ENCODE data around the gene COL20A1. TPM values are rescaled to one million over a fixed set of nuclear protein-coding genes. Genes with fewer than 3 reads are reported as not detected.

COL20A1 gene
- total and polyA plus RNA-seq, 2 donors, result 1.2 TPM; not detected in 1

DNA sequence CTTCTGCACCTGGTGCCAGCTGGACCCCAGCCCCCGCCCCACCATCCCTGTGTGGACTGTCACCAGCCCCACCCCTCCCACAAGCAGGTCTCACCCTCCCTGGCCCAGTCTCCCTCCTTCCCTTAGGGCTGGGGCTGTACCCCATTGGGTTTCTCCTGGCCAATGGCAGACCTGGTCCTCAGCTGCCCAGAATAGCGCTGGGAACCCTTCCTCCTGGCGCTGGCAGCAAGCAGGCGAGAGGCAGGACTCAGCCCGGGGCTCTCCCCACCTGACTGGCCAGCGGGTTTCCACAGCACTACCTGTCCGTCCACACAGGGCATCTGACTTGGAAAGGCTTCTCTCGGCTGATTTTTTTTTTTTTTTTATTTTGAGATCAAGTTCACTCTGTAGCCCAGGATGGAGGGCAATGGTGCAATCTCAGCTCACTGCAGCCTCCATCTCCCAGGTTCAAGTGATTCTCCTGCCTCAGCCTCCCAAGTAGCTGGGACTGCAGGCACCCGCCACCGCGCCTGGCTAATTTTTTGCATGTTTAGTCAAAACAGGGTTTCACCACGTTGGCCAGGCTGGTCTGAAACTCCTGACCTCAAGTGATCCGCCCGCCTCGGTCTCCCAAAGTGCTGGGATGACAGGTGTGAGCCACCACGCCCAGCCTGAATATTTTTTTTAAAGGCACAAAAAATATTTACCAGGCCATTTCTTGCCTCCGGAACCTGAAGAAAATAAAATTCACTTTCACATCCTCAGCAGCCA is 89.7 kb downstream of the COL20A1 start:
- H3K27ac ChIP-seq (ENCODE audit: low read depth), result no peak overlapping the region
- H3K4me1 ChIP-seq (ENCODE audit: insufficient read depth), result no peaks in the 10 kb centered on the region
- H3K36me3 ChIP-seq (ENCODE audit: insufficient read depth), result no peaks in the 10 kb centered on the region
- no peak overlapping the region for H3K4me3 ChIP-seq (ENCODE audit: low read depth, low read length)
- 70% methylated on average over 17 of the region's 17 CpGs for WGBS
- DNase-seq (ENCODE audit: extremely low spot score), result no peak

GRCh38 chr20:63383556-63383955 is 90.6 kb downstream of the COL20A1 start:
- 59% methylated on average over 11 of the region's 11 CpGs for WGBS
- DNase-seq (ENCODE audit: extremely low spot score), result no peak
- Histone ChIP-seq H3K27ac (ENCODE audit: low read depth) (no peak overlapping the region), H3K4me1 (ENCODE audit: insufficient read depth) (no peaks in the 10 kb centered on the region), H3K4me3 (ENCODE audit: low read depth, low read length) (no peak overlapping the region), H3K36me3 (ENCODE audit: insufficient read depth) (no peaks in the 10 kb centered on the region)

- Histone ChIP-seq H3K36me3 (ENCODE audit: insufficient read depth) (no peaks in the 10 kb centered on the region), H3K27ac (ENCODE audit: low read depth) (no peak overlapping the region), H3K4me3 (ENCODE audit: low read depth, low read length) (no peak overlapping the region), H3K4me1 (ENCODE audit: insufficient read depth) (no peaks in the 10 kb centered on the region)
- 77% methylated on average over 18 of the region's 18 CpGs for WGBS
- no peak for DNase-seq (ENCODE audit: extremely low spot score)
Observed at GRCh38 chr20:63384336-63384735, 91.3 kb downstream of the COL20A1 start.

Small RNA genes within 50 kb of the gene (small RNA-seq; reads per million reads assigned to genes)
- gene MIR4326 (4.4 reads per million, percentile 91 among the genes with 10 or more reads in this experiment), gene RNU6-994P (not detected)

Other genes starting within 250 kb of the COL20A1 start
- 16.7 TPM for gene YTHDF1, start 77.1 kb upstream of the COL20A1 start, total RNA-seq
- gene YTHDF1, start 77.1 kb upstream of the COL20A1 start, polyA plus RNA-seq, result 24.0 TPM
- gene BIRC7, start 57.3 kb upstream of the COL20A1 start, total RNA-seq, result not detected
- 0.18 TPM for gene BIRC7, start 57.3 kb upstream of the COL20A1 start, polyA plus RNA-seq
- gene NKAIN4, start 38.7 kb upstream of the COL20A1 start, total RNA-seq, result 4.0 TPM
- 0.23 TPM for gene NKAIN4, start 38.7 kb upstream of the COL20A1 start, polyA plus RNA-seq
- gene ARFGAP1, start 20.4 kb upstream of the COL20A1 start, total RNA-seq, result 53.1 TPM
- 56.3 TPM for gene ARFGAP1, start 20.4 kb upstream of the COL20A1 start, polyA plus RNA-seq
- 0.79 TPM for gene CHRNA4, start 68.2 kb downstream of the COL20A1 start, total RNA-seq
- not detected for gene CHRNA4, start 68.2 kb downstream of the COL20A1 start, polyA plus RNA-seq
- 2.1 TPM for gene KCNQ2, start 179.5 kb downstream of the COL20A1 start, total RNA-seq
- gene KCNQ2, start 179.5 kb downstream of the COL20A1 start, polyA plus RNA-seq, result 0.14 TPM
- 11.2 TPM for gene EEF1A2, start 205.9 kb downstream of the COL20A1 start, total RNA-seq
- 5.1 TPM for gene EEF1A2, start 205.9 kb downstream of the COL20A1 start, polyA plus RNA-seq
- gene PPDPF, start 227.6 kb downstream of the COL20A1 start, total RNA-seq, result 44.7 TPM
- gene PPDPF, start 227.6 kb downstream of the COL20A1 start, polyA plus RNA-seq, result 545 TPM
- 2.8 TPM for gene PTK6, start 244.2 kb downstream of the COL20A1 start, total RNA-seq
- 3.4 TPM for gene PTK6, start 244.2 kb downstream of the COL20A1 start, polyA plus RNA-seq